H1 (cell line): Measurements from ENCODE around the gene FMNL1. TPM values are rescaled to one million over a fixed set of nuclear protein-coding genes. Genes with fewer than 3 reads are reported as not detected.

Experiments used
- CTCF ChIA-PET: fragments of 300-600 bp; sonication (Branson Sonifier 250); formaldehyde crosslinking; loops from one replicate; lab custom pipeline; 2021; ENCODE audit not compliant: partially characterized antibody; lab: Charles Lee
- POLR2A ChIA-PET: fragments of 300-600 bp; sonication (Branson Sonifier 250); formaldehyde crosslinking; loops from one replicate; lab custom pipeline; 2021; ENCODE audit warnings: inconsistent platforms; ENCODE audit not compliant: partially characterized antibody; lab: Charles Lee
- DNase-seq, 2 experiments: peaks; one replicate each; pipeline versions ENCODE4 v3.0.0 to v3.0.0-alpha.2; 2010 to 2022; ENCODE audit warnings: low spot score in 2 of 2, low read depth in 1 of 2, mixed read lengths in 1 of 2
- FAIRE-seq: peaks from 2 replicates; lab custom pipeline; 2011; peaks lifted over from hg19 to GRCh38; lab: Jason Lieb, UNC
- H2AFZ ChIP-seq: 2 replicates; pipeline ENCODE4 v1.8.1; 2012; ENCODE audit warnings: low read length, inconsistent platforms
- H2AK5ac ChIP-seq: 2 replicates; pipeline ENCODE4 v1.6.1; 2013; ENCODE audit warnings: low read depth, low read length
- H2BK120ac ChIP-seq: replicated peaks from 2 replicates; pipeline ENCODE3; 2013; ENCODE audit warnings: low read depth, low read length, inconsistent platforms
- H2BK12ac ChIP-seq: 2 replicates; pipeline ENCODE4 v1.6.1; 2013; ENCODE audit warnings: low read depth, low read length
- H2BK15ac ChIP-seq: 2 replicates; pipeline ENCODE4 v1.6.1; 2013; ENCODE audit warnings: low read length
- H2BK20ac ChIP-seq: 2 replicates; pipeline ENCODE4 v1.6.1; 2013; ENCODE audit warnings: low read length
- H2BK5ac ChIP-seq: 2 replicates; pipeline ENCODE4 v1.6.1; 2013; ENCODE audit warnings: low read depth, low read length
- H3K14ac ChIP-seq: 2 replicates; pipeline ENCODE4 v1.6.1; 2013; ENCODE audit warnings: inconsistent platforms; ENCODE audit not compliant: insufficient read length
- H3K18ac ChIP-seq: 2 replicates; pipeline ENCODE4 v1.6.1; 2013; ENCODE audit warnings: low read length; ENCODE audit errors: extremely low read depth
- H3K23ac ChIP-seq: 2 replicates; pipeline ENCODE4 v1.6.1; 2013; ENCODE audit warnings: inconsistent platforms; ENCODE audit not compliant: insufficient read length
- H3K23me2 ChIP-seq: 2 replicates; pipeline ENCODE4 v1.6.1; 2013; ENCODE audit warnings: low read depth, low read length
- H3K27ac ChIP-seq: 2 replicates; pipeline ENCODE4 v1.6.1; 2011; ENCODE audit warnings: low read depth, low read length, inconsistent platforms
- H3K27me3 ChIP-seq, 4 experiments: replicated peaks in 1 of 4; 1 replicate in 1 of 4; 2 replicates in 3 of 4; pipeline versions ENCODE4 v1.6.1 to v1.8.1; 2011 to 2013; ENCODE audit warnings: low read length in 3 of 4, mild to moderate bottlenecking in 3 of 4, inconsistent platforms in 2 of 4, mixed read lengths in 2 of 4, moderate library complexity in 1 of 4; ENCODE audit not compliant: control insufficient read depth in 3 of 4, insufficient read depth in 3 of 4; ENCODE audit errors: extremely low read depth in 1 of 4
- H3K36me3 ChIP-seq, 4 experiments: 2 replicates each; pipeline versions ENCODE4 v1.6.1 to v1.8.1; 2011 to 2013; ENCODE audit warnings: mild to moderate bottlenecking in 4 of 4, low read length in 3 of 4, moderate library complexity in 2 of 4, control low read depth in 1 of 4, inconsistent platforms in 1 of 4; ENCODE audit not compliant: insufficient read depth in 4 of 4, control insufficient read depth in 2 of 4
- H3K4ac ChIP-seq: replicated peaks from 2 replicates; pipeline ENCODE3; 2013; ENCODE audit warnings: low read length, low read depth, mixed read lengths, inconsistent platforms; ENCODE audit not compliant: insufficient read length
- H3K4me1 ChIP-seq, 4 experiments: replicated peaks in 1 of 4; 1 replicate in 1 of 4; 2 replicates in 3 of 4; pipeline versions ENCODE4 v1.6.1 to v1.8.1; 2011 to 2013; ENCODE audit warnings: low read length in 3 of 4, inconsistent platforms in 2 of 4, mixed read lengths in 1 of 4; ENCODE audit not compliant: insufficient read depth in 4 of 4, control insufficient read depth in 3 of 4
- H3K4me2 ChIP-seq, 2 experiments: 2 replicates each; pipeline versions ENCODE4 v1.6.1 to v1.8.1; 2011 to 2013; ENCODE audit warnings: low read depth in 2 of 2, low read length in 2 of 2, control low read depth in 1 of 2, inconsistent platforms in 1 of 2, mild to moderate bottlenecking in 1 of 2; ENCODE audit not compliant: insufficient read depth in 1 of 2
- H3K4me3 ChIP-seq, 4 experiments: fragments of 200-600, 300-600 bp in 1 of 4; sonication (generic), shearing (Covaris generic), sonication (Bioruptor Twin) in 1 of 4; 2 replicates each; pipeline versions ENCODE4 v1.5.1 to v1.8.1; 2011 to 2016; ENCODE audit warnings: low read length in 4 of 4, low read depth in 3 of 4, control low read depth in 2 of 4, inconsistent platforms in 2 of 4, mild to moderate bottlenecking in 2 of 4, mixed read lengths in 1 of 4, moderate library complexity in 1 of 4; ENCODE audit not compliant: insufficient read depth in 2 of 4; ENCODE audit errors: extremely low read depth in 1 of 4
- H3K56ac ChIP-seq: replicated peaks from 2 replicates; pipeline ENCODE3; 2013; ENCODE audit warnings: low read depth, mild to moderate bottlenecking, mixed read lengths, low read length, inconsistent platforms; ENCODE audit not compliant: insufficient read length
- H3K79me1 ChIP-seq: 2 replicates; pipeline ENCODE4 v1.6.1; 2013; ENCODE audit warnings: low read depth, low read length, control low read depth
- H3K79me2 ChIP-seq, 2 experiments: 2 replicates each; pipeline versions ENCODE4 v1.6.1 to v1.8.1; 2012 to 2013; ENCODE audit warnings: low read length in 2 of 2, mild to moderate bottlenecking in 2 of 2, inconsistent platforms in 1 of 2; ENCODE audit not compliant: insufficient read depth in 2 of 2, control insufficient read depth in 1 of 2
- H3K9ac ChIP-seq, 4 experiments: replicated peaks in 1 of 4; 1 replicate in 1 of 4; 2 replicates in 3 of 4; pipeline versions ENCODE4 v1.6.1 to v1.8.1; 2011 to 2013; ENCODE audit warnings: low read depth in 3 of 4, low read length in 3 of 4, control low read depth in 2 of 4, mild to moderate bottlenecking in 2 of 4, moderate library complexity in 2 of 4, inconsistent platforms in 1 of 4; ENCODE audit errors: extremely low read depth in 1 of 4
- H3K9me3 ChIP-seq, 2 experiments: 2 replicates each; pipeline versions ENCODE4 v1.6.1 to v1.8.1; 2012 to 2013; ENCODE audit warnings: mild to moderate bottlenecking in 2 of 2, moderate library complexity in 2 of 2, control low read depth in 1 of 2, inconsistent platforms in 1 of 2, low read depth in 1 of 2, low read length in 1 of 2, mixed read lengths in 1 of 2; ENCODE audit not compliant: insufficient read depth in 2 of 2
- H4K20me1 ChIP-seq, 2 experiments: replicated peaks in 1 of 2; 2 replicates each; pipeline versions ENCODE3 to v1.8.1; 2011 to 2013; ENCODE audit warnings: inconsistent platforms in 2 of 2, low read length in 2 of 2, mild to moderate bottlenecking in 1 of 2; ENCODE audit not compliant: insufficient read depth in 2 of 2, control insufficient read depth in 1 of 2
- H4K5ac ChIP-seq: 2 replicates; pipeline ENCODE4 v1.6.1; 2013; ENCODE audit warnings: low read length, low read depth, mixed read lengths, inconsistent platforms; ENCODE audit not compliant: insufficient read length
- H4K8ac ChIP-seq: 2 replicates; pipeline ENCODE4 v1.8.0; 2013; ENCODE audit warnings: mild to moderate bottlenecking, moderate library complexity, low read length, inconsistent platforms; ENCODE audit not compliant: insufficient read depth; ENCODE audit errors: extremely low read depth
- H4K91ac ChIP-seq: replicated peaks from 2 replicates; pipeline ENCODE3; 2013; ENCODE audit warnings: low read length, mixed read lengths, inconsistent platforms; ENCODE audit not compliant: insufficient read length
- BACH1 ChIP-seq: IDR thresholded peaks from 2 replicates; pipeline ENCODE4 v1.6.1; 2012; ENCODE audit warnings: low read length, improper control_type of control experiment
- BRCA1 ChIP-seq: IDR thresholded peaks from 2 replicates; pipeline ENCODE4 v1.6.1; 2012; ENCODE audit warnings: low read depth, low read length, improper control_type of control experiment
- CBX8 ChIP-seq: fragments of 300-800, 300-1000 bp; sonication (generic); IDR thresholded peaks from 2 replicates; pipeline ENCODE4 v1.7.1; 2016; ENCODE audit warnings: low read depth, low read length, borderline replicate concordance
- CHD1 ChIP-seq: IDR thresholded peaks from 2 replicates; pipeline ENCODE4 v1.6.1; 2012; ENCODE audit warnings: low read depth, low read length, improper control_type of control experiment
- EZH2 ChIP-seq: fragments of 200-600 bp; sonication (generic); IDR thresholded peaks from 2 replicates; pipeline ENCODE4 v1.7.1; 2012; ENCODE audit warnings: low read depth, mild to moderate bottlenecking, moderate library complexity, low read length, inconsistent platforms; ENCODE audit not compliant: severe bottlenecking
- JUND ChIP-seq: IDR thresholded peaks from 2 replicates; pipeline ENCODE4 v1.6.1; 2011; ENCODE audit warnings: mild to moderate bottlenecking, improper control_type of control experiment, low read length
- KDM1A ChIP-seq: fragments of 200-600, 300-600 bp; sonication (generic); IDR thresholded peaks from 2 replicates; pipeline ENCODE4 v1.7.1; 2016; ENCODE audit warnings: mild to moderate bottlenecking, low read length, borderline replicate concordance
- KDM4A ChIP-seq: IDR thresholded peaks from one replicate; pipeline ENCODE4 v1.7.1; 2012; ENCODE audit warnings: low read depth, mild to moderate bottlenecking, moderate library complexity, low read length, inconsistent platforms; ENCODE audit not compliant: severe bottlenecking
- KDM5A ChIP-seq: fragments of 200-600 bp; IDR thresholded peaks from 2 replicates; pipeline ENCODE4 v1.7.1; 2012; ENCODE audit warnings: mild to moderate bottlenecking, low read length, inconsistent platforms, mixed read lengths
- MAFK ChIP-seq: IDR thresholded peaks from 2 replicates; pipeline ENCODE4 v1.6.1; 2012; ENCODE audit warnings: low read depth, mild to moderate bottlenecking, improper control_type of control experiment, low read length
- PHF8 ChIP-seq: fragments of 200-600 bp; sonication (generic); conservative IDR thresholded peaks from 2 replicates; pipeline ENCODE4 v1.7.1; 2012; ENCODE audit warnings: low read depth, mild to moderate bottlenecking, inconsistent platforms, low read length, moderate library complexity
- SP1 ChIP-seq: IDR thresholded peaks from 2 replicates; pipeline ENCODE4 v1.6.1; 2011; ENCODE audit warnings: low read depth, low read length
- WGBS, 2 experiments: shearing (Covaris generic) in 1 of 2; methylation state at CpG; one replicate each; pipeline versions ENCODE4 v1.1.6 to v1.1.7; 2013 to 2015; ENCODE audit warnings: low lambda C conversion rate in 2 of 2, mixed read lengths in 2 of 2, inconsistent platforms in 1 of 2, low coverage in 1 of 2, missing lambda C conversion rate in 1 of 2; ENCODE audit not compliant: insufficient replicate concordance in 2 of 2, insufficient coverage in 1 of 2, insufficient read length in 1 of 2; ENCODE audit errors: extremely low coverage in 1 of 2, missing lambda C conversion rate in 1 of 2; 5-methylcytosine and 5-hydroxymethylcytosine counted together
- polyA plus RNA-seq, 7 experiments: library from polyadenylated mRNA; depleted of rRNA in 3 of 7; stranded (reverse) in 5 of 7; unstranded in 2 of 7; fragments of >200 nt in 5 of 7; fragments of 200-250 nt in 2 of 7; gene quantifications; 1 replicate in 5 of 7; 2 replicates in 1 of 7; 4 replicates in 1 of 7; pipeline versions ENCODE4 v1.2.1 to v1.2.3, GENCODE V29; 2011 to 2013; ENCODE audit warnings: missing spikeins in 2 of 7, mixed read lengths in 2 of 7
- total RNA-seq: library from RNA; stranded (reverse); fragmentation: NEBNext Ultra II Directional; extraction: Animal tissue kit (Norgen Biotek cat#: 25700); gene quantifications from 2 replicates; pipeline ENCODE4 v1.2.1, GENCODE V29; 2021

The FMNL1 gene
- total and polyA plus RNA-seq, 2 of the 8 experiments (the other 6 are each of a cell fraction or from before 2014, with no cell fraction given) = 2.5 to 8.6 TPM

GRCh38 chr17:45283711-45284110, 62.0 kb downstream of the FMNL1 start:
- H3K9ac ChIP-seq = no peak overlapping the region

More at GRCh38 chr17:45283711-45284110, 62.0 kb downstream of the FMNL1 start:
- Histone ChIP-seq H3K4me3 (no peak overlapping the region), H4K5ac (no peak overlapping the region), H3K9me3 (no peaks in the 10 kb centered on the region), H3K27me3 (no peaks in the 10 kb centered on the region), H3K4ac (no peak overlapping the region), H3K23me2 (no peaks in the 10 kb centered on the region), H3K4me1 (no peaks in the 10 kb centered on the region), H4K20me1 (no peaks in the 10 kb centered on the region), H3K56ac (no peak overlapping the region), H3K27ac (no peak overlapping the region), H2BK15ac (no peak overlapping the region), H2BK12ac (no peak overlapping the region), H2BK20ac (no peak overlapping the region)
- WGBS, 2 experiments = 86% methylated on average over 10 of the region's 10 CpGs; no CpG with 5 or more reads in 1 of the 2 experiments
- CTCF ChIA-PET = interaction anchor here (0.5 to 29.1 kb wide), 21 partner anchors 8 to 148 kb away, joined by 3 to 579 read pairs (median 4); partner anchors contain the start of genes ACBD4, HEXIM1 and MAP3K14
- DNase-seq = no peak
- TF ChIP-seq SP1 (no peak), KDM5A (no peak), CBX8 (no peak), KDM1A (no peak), CHD1 (no peak), BACH1 (no peak), MAFK (no peak), KDM4A (no peak), BRCA1 (no peak), JUND (no peak), EZH2 (no peak), PHF8 (no peak)
- TF ChIP-seq, all 59 proteins: peak for 0
- H2BK120ac ChIP-seq = no peak overlapping the region
- H4K8ac ChIP-seq = no peak overlapping the region
- H3K36me3 ChIP-seq = peaks cover 0 to 14% (median 8%) of the 10 kb centered on the region in 4 experiments; a peak in 3 of 8 replicates
- H2AFZ ChIP-seq = no peak overlapping the region
- H4K91ac ChIP-seq = no peak overlapping the region
- POLR2A ChIA-PET = interaction anchor here (0.5 to 1.7 kb wide), 4 partner anchors 28 to 135 kb away, joined by 3 to 4 read pairs (median 4); partner anchors contain the start of genes HEXIM1 and MAP3K14
- FAIRE-seq = no peak
- no peak overlapping the region for H3K18ac ChIP-seq
- H2AK5ac ChIP-seq = no peak overlapping the region
- no peaks in the 10 kb centered on the region for H3K79me2 ChIP-seq
- H3K14ac ChIP-seq = no peak overlapping the region
- H3K79me1 ChIP-seq = no peaks in the 10 kb centered on the region
- no peak overlapping the region for H3K4me2 ChIP-seq
- no peak overlapping the region for H3K23ac ChIP-seq
- no peak overlapping the region; the same call in 1 of the 2 replicates for H2BK5ac ChIP-seq
